Stimulated activated effector memory CD8-positive, alpha-beta T cell treated with anti-CD3 and anti-CD28 coated beads, Interleukin-12 subunit alpha, Interleukin-12 subunit beta, amount 100 ng/mL, for 72 hours (primary cell): ENCODE results near the gene AUTS2.
"Not testable (repeated sequence)": the region's sequence is repeated elsewhere in the genome, so short reads cannot be mapped to it uniquely, and the experiment has no call there.

Source experiments
- ATAC-seq: fragments of 150-1000 bp; cut with Tn5 transposase; 2 replicates; pipeline ENCODE4 v1.10.0; 2021
- DNase-seq, 2 donors: peaks; one replicate each; pipeline ENCODE4 v3.0.0; 2021 to 2022; ENCODE audit warnings: low spot score in 2 of 2
- H3K27ac Mint-ChIP-seq: one replicate; pipeline ENCODE4 v1.8.0; 2022; ENCODE audit warnings: mild to moderate bottlenecking, mixed read lengths
- H3K36me3 Mint-ChIP-seq: one replicate; pipeline ENCODE4 v1.8.0; 2022; ENCODE audit warnings: mild to moderate bottlenecking, mixed read lengths
- H3K4me1 Mint-ChIP-seq: one replicate; pipeline ENCODE4 v1.8.0; 2022; ENCODE audit warnings: mixed read lengths
- H3K4me3 Mint-ChIP-seq: one replicate; pipeline ENCODE4 v1.8.0; 2022; ENCODE audit warnings: mild to moderate bottlenecking, mixed read lengths
- H3K9me3 Mint-ChIP-seq: one replicate; pipeline ENCODE4 v1.8.0; 2022; ENCODE audit warnings: mixed read lengths

AUTS2 gene

GRCh38 chr7:70807650-70808049, 1209.4 kb downstream of the AUTS2 start:
- no peaks in the 10 kb centered on the region for H3K36me3 Mint-ChIP-seq
- no peak for DNase-seq
- peaks cover 7% of the 10 kb centered on the region for H3K4me1 Mint-ChIP-seq
- H3K27ac Mint-ChIP-seq = no peak overlapping the region
- no peak overlapping the region for H3K4me3 Mint-ChIP-seq
- peaks cover 3% of the 10 kb centered on the region for H3K9me3 Mint-ChIP-seq
- ATAC-seq = no peak

- no peaks in the 10 kb centered on the region for H3K36me3 Mint-ChIP-seq
- no peak overlapping the region for H3K4me3 Mint-ChIP-seq
- ATAC-seq = no peak
These were observed 1210.6 kb downstream of the AUTS2 start for GRCh38 chr7:70808876-70809275.

GRCh38 chr7:70810558-70811139, 1212.4 kb downstream of the AUTS2 start:
- Mint-ChIP-seq H3K36me3 (no peaks in the 10 kb centered on the region), H3K4me1 (peaks cover 7% of the 10 kb centered on the region), H3K4me3 (no peak overlapping the region), H3K9me3 (no peaks in the 10 kb centered on the region), H3K27ac (no peak overlapping the region)
- no peak for ATAC-seq
- no peak for DNase-seq

More at GRCh38 chr7:70808876-70809275, 1210.6 kb downstream of the AUTS2 start:
- no peak for DNase-seq
- Mint-ChIP-seq H3K27ac (no peak overlapping the region), H3K9me3 (no peaks in the 10 kb centered on the region), H3K4me1 (peaks cover 7% of the 10 kb centered on the region)

GRCh38 chr7:70812511-70812910, 1214.2 kb downstream of the AUTS2 start:
- no peaks in the 10 kb centered on the region for H3K36me3 Mint-ChIP-seq
- ATAC-seq = no peak
- no peak for DNase-seq
- H3K4me3 Mint-ChIP-seq = no peak overlapping the region
- H3K9me3 Mint-ChIP-seq = no peaks in the 10 kb centered on the region
- peaks cover 7% of the 10 kb centered on the region for H3K4me1 Mint-ChIP-seq
- no peak overlapping the region for H3K27ac Mint-ChIP-seq

- DNase-seq = peak in 1 of 2 donors; percentile 13
- not testable (repeated sequence) for ATAC-seq, H3K36me3 Mint-ChIP-seq, H3K4me3 Mint-ChIP-seq, H3K4me1 Mint-ChIP-seq, H3K27ac Mint-ChIP-seq, H3K9me3 Mint-ChIP-seq
These were observed 1224.2 kb downstream of the AUTS2 start for GRCh38 chr7:70822490-70822889.

GRCh38 chr7:70829221-70830059, 1231.2 kb downstream of the AUTS2 start:
- Mint-ChIP-seq H3K27ac (no peak overlapping the region), H3K4me1 (peaks cover 16% of the 10 kb centered on the region), H3K36me3 (no peaks in the 10 kb centered on the region), H3K4me3 (peak overlapping the region; percentile 36), H3K9me3 (no peaks in the 10 kb centered on the region)
- DNase-seq (peak; percentile 65 to 84), ATAC-seq (peak; percentile 97)

- no peak for ATAC-seq
- H3K36me3 Mint-ChIP-seq = no peaks in the 10 kb centered on the region
- H3K9me3 Mint-ChIP-seq = no peaks in the 10 kb centered on the region
- no peak for DNase-seq
- no peak overlapping the region for H3K27ac Mint-ChIP-seq
- H3K4me3 Mint-ChIP-seq = peak overlapping the region; percentile 36
- peaks cover 16% of the 10 kb centered on the region for H3K4me1 Mint-ChIP-seq
These were observed 1231.8 kb downstream of the AUTS2 start for GRCh38 chr7:70830060-70830395.

GRCh38 chr7:70830426-70830825, 1232.2 kb downstream of the AUTS2 start:
- no peaks in the 10 kb centered on the region for H3K36me3 Mint-ChIP-seq
- H3K4me1 Mint-ChIP-seq = peaks cover 16% of the 10 kb centered on the region
- no peak overlapping the region for H3K27ac Mint-ChIP-seq
- ATAC-seq (no peak), DNase-seq (no peak)
- no peaks in the 10 kb centered on the region for H3K9me3 Mint-ChIP-seq
- peak overlapping the region; percentile 36 for H3K4me3 Mint-ChIP-seq

GRCh38 chr7:70833726-70834125, 1235.5 kb downstream of the AUTS2 start:
- H3K27ac Mint-ChIP-seq = no peak overlapping the region
- H3K36me3 Mint-ChIP-seq = no peaks in the 10 kb centered on the region
- H3K4me1 Mint-ChIP-seq = peaks cover 16% of the 10 kb centered on the region
- H3K4me3 Mint-ChIP-seq = no peak overlapping the region
- ATAC-seq = no peak
- H3K9me3 Mint-ChIP-seq = no peaks in the 10 kb centered on the region
- no peak for DNase-seq

GRCh38 chr7:70834424-70834823, 1236.1 kb downstream of the AUTS2 start:
- H3K36me3 Mint-ChIP-seq = no peaks in the 10 kb centered on the region
- no peak for ATAC-seq
- peaks cover 10% of the 10 kb centered on the region for H3K4me1 Mint-ChIP-seq
- H3K9me3 Mint-ChIP-seq = peaks cover 2% of the 10 kb centered on the region
- H3K27ac Mint-ChIP-seq = no peak overlapping the region
- no peak overlapping the region for H3K4me3 Mint-ChIP-seq
- no peak for DNase-seq

- Mint-ChIP-seq H3K4me3 (no peak overlapping the region), H3K9me3 (peaks cover 2% of the 10 kb centered on the region), H3K36me3 (no peaks in the 10 kb centered on the region), H3K4me1 (no peaks in the 10 kb centered on the region), H3K27ac (no peak overlapping the region)
- ATAC-seq (no peak), DNase-seq (no peak)
These were observed 1237.4 kb downstream of the AUTS2 start for GRCh38 chr7:70835658-70836057.

GRCh38 chr7:70836279-70836678, 1238.0 kb downstream of the AUTS2 start:
- no peaks in the 10 kb centered on the region for H3K36me3 Mint-ChIP-seq
- DNase-seq = no peak
- no peak overlapping the region for H3K27ac Mint-ChIP-seq
- H3K4me3 Mint-ChIP-seq = no peak overlapping the region
- no peaks in the 10 kb centered on the region for H3K4me1 Mint-ChIP-seq
- H3K9me3 Mint-ChIP-seq = peaks cover 6% of the 10 kb centered on the region
- ATAC-seq = no peak

GRCh38 chr7:70836946-70837345, 1238.7 kb downstream of the AUTS2 start:
- H3K9me3 Mint-ChIP-seq = peaks cover 6% of the 10 kb centered on the region
- no peaks in the 10 kb centered on the region for H3K36me3 Mint-ChIP-seq
- ATAC-seq (no peak), DNase-seq (no peak)
- no peak overlapping the region for H3K4me3 Mint-ChIP-seq
- H3K27ac Mint-ChIP-seq = no peak overlapping the region
- H3K4me1 Mint-ChIP-seq = no peaks in the 10 kb centered on the region

GRCh38 chr7:70837589-70837988, 1239.3 kb downstream of the AUTS2 start:
- no peaks in the 10 kb centered on the region for H3K36me3 Mint-ChIP-seq
- no peak for ATAC-seq
- no peak overlapping the region for H3K27ac Mint-ChIP-seq
- no peaks in the 10 kb centered on the region for H3K4me1 Mint-ChIP-seq
- H3K4me3 Mint-ChIP-seq = no peak overlapping the region
- DNase-seq = no peak
- H3K9me3 Mint-ChIP-seq = peaks cover 6% of the 10 kb centered on the region

GRCh38 chr7:70838292-70838907, 1240.1 kb downstream of the AUTS2 start:
- H3K36me3 Mint-ChIP-seq = no peaks in the 10 kb centered on the region
- H3K4me3 Mint-ChIP-seq = no peak overlapping the region
- ATAC-seq (no peak), DNase-seq (no peak)
- H3K27ac Mint-ChIP-seq = no peak overlapping the region
- no peaks in the 10 kb centered on the region for H3K4me1 Mint-ChIP-seq
- peaks cover 6% of the 10 kb centered on the region for H3K9me3 Mint-ChIP-seq
